Measurements from ENCODE around the gene MARCHF6. TPM values are rescaled to one million over a fixed set of nuclear protein-coding genes. Genes with fewer than 3 reads are reported as not detected.
"Not testable (repeated sequence)": the region's sequence is repeated elsewhere in the genome, so short reads cannot be mapped to it uniquely, and the experiment has no call there.

The MARCHF6 gene
- total RNA-seq, 3 donors from 2014 or later, result 94.5 to 110 (median 96.7) TPM

DNA sequence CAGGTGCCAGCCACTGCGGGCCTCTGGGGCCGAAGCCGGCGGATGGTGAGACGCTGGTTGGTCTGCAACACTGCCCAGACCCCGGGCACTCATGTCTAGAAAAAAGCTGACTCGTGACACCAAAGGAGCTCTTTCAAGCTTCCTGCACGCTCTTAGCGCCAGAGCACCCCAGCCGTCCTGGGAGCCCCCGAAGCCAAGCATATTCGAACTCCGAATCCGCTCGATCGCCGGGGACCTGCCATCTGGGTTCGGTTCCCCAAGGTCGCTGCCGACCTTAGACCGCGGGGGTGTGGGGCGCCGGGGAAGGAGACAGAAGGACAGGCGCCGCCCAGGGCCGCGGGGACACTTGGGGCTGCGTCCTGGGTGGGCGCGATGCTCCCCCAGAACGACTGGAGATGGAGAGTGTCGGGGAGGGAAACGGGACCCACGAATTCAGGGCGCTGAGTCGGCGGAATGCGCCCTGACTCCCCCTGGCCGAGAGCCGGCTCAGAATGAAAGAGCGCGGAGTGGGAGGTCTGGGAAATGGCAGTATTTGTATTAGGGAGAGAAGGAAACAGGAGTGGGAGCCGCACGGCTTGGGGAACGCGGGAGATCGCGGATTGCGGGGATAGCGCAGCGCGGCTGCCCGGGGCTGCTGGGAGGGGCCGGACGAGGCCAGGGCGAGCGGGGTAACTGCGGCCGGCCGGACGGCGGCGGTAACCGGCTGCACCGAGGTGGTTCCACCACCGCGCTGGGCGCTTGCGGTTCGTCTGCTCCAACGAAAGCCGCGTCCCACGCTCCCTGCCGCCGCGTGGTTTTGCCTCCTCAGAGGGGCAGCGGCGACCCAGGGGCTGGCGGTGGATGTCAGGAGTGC lies 20.1 kb upstream of the MARCHF6 start:
- ATAC-seq (peak; percentile 46 to 65), DNase-seq (no peak)
- peaks cover 42% of the 10 kb centered on the region for H3K27me3 Mint-ChIP-seq (ENCODE audit: low read depth)
- peaks cover 3% of the 10 kb centered on the region for H3K4me1 Mint-ChIP-seq (ENCODE audit: low read depth)
- no peaks in the 10 kb centered on the region for H3K36me3 Mint-ChIP-seq (ENCODE audit: insufficient read depth)
- H3K9me3 Mint-ChIP-seq, result no peaks in the 10 kb centered on the region
- peak overlapping the region; percentile 80 for H3K4me3 Mint-ChIP-seq

DNA sequence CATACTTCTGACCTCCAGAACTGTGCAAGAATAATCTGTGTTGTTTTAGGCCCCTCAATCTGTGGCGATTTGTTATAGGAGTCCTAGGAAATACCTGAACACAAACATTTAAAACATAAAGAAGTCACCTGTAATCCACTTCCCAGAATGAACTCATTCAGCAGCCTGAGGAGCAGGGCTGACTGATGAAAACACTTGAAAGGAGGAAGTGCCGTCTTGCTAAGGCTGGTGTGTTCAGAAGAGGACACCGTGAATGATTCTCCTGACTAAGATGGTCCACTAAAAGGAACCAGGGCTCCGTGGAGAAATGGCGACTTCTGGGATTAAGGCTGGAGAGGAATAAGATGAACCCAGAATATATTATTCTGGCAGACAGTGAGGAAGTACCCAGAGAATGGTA lies 18.7 kb upstream of the MARCHF6 start:
- H3K4me3 Mint-ChIP-seq, result no peak overlapping the region
- H3K4me1 Mint-ChIP-seq (ENCODE audit: low read depth), result peaks cover 3% of the 10 kb centered on the region
- peaks cover 42% of the 10 kb centered on the region for H3K27me3 Mint-ChIP-seq (ENCODE audit: low read depth)
- no peak for ATAC-seq
- H3K36me3 Mint-ChIP-seq (ENCODE audit: insufficient read depth), result no peaks in the 10 kb centered on the region
- no peaks in the 10 kb centered on the region for H3K9me3 Mint-ChIP-seq
- DNase-seq, result no peak

- peaks cover 3% of the 10 kb centered on the region for H3K4me1 Mint-ChIP-seq (ENCODE audit: low read depth)
- no peak overlapping the region for H3K4me3 Mint-ChIP-seq
- DNase-seq (no peak), ATAC-seq (no peak)
- H3K9me3 Mint-ChIP-seq, result no peaks in the 10 kb centered on the region
- no peaks in the 10 kb centered on the region for H3K36me3 Mint-ChIP-seq (ENCODE audit: insufficient read depth)
- H3K27me3 Mint-ChIP-seq (ENCODE audit: low read depth), result peaks cover 41% of the 10 kb centered on the region
Observed at GRCh38 chr5:10335711-10336470, 17.6 kb upstream of the MARCHF6 start.

GRCh38 chr5:10337107-10337506 lies 16.4 kb upstream of the MARCHF6 start:
- Mint-ChIP-seq H3K36me3 (ENCODE audit: insufficient read depth) (no peaks in the 10 kb centered on the region), H3K27me3 (ENCODE audit: low read depth) (peaks cover 29% of the 10 kb centered on the region), H3K4me1 (ENCODE audit: low read depth) (peaks cover 3% of the 10 kb centered on the region), H3K9me3 (no peaks in the 10 kb centered on the region), H3K4me3 (no peak overlapping the region)
- ATAC-seq (no peak), DNase-seq (no peak)

GRCh38 chr5:10337986-10338385 lies 15.5 kb upstream of the MARCHF6 start:
- Mint-ChIP-seq H3K36me3 (ENCODE audit: insufficient read depth) (no peaks in the 10 kb centered on the region), H3K9me3 (no peaks in the 10 kb centered on the region), H3K27me3 (ENCODE audit: low read depth) (peaks cover 23% of the 10 kb centered on the region), H3K4me3 (no peak overlapping the region), H3K4me1 (ENCODE audit: low read depth) (peaks cover 3% of the 10 kb centered on the region)
- ATAC-seq (no peak), DNase-seq (no peak)

- DNase-seq, result no peak
- no peaks in the 10 kb centered on the region for H3K4me1 Mint-ChIP-seq (ENCODE audit: low read depth)
- H3K9me3 Mint-ChIP-seq, result no peaks in the 10 kb centered on the region
- no peaks in the 10 kb centered on the region for H3K36me3 Mint-ChIP-seq (ENCODE audit: insufficient read depth)
- peaks cover 16% of the 10 kb centered on the region for H3K27me3 Mint-ChIP-seq (ENCODE audit: low read depth)
- H3K4me3 Mint-ChIP-seq, result no peak overlapping the region
- ATAC-seq, result no peak
Observed at GRCh38 chr5:10338686-10339057, 14.8 kb upstream of the MARCHF6 start.

GRCh38 chr5:10339058-10339811 lies 14.3 kb upstream of the MARCHF6 start:
- no peaks in the 10 kb centered on the region for H3K4me1 Mint-ChIP-seq (ENCODE audit: low read depth)
- ATAC-seq, result no peak
- H3K27me3 Mint-ChIP-seq (ENCODE audit: low read depth), result peaks cover 15% of the 10 kb centered on the region
- H3K4me3 Mint-ChIP-seq, result no peak overlapping the region
- H3K36me3 Mint-ChIP-seq (ENCODE audit: insufficient read depth), result no peaks in the 10 kb centered on the region
- no peaks in the 10 kb centered on the region for H3K9me3 Mint-ChIP-seq
- DNase-seq, result no peak

DNA sequence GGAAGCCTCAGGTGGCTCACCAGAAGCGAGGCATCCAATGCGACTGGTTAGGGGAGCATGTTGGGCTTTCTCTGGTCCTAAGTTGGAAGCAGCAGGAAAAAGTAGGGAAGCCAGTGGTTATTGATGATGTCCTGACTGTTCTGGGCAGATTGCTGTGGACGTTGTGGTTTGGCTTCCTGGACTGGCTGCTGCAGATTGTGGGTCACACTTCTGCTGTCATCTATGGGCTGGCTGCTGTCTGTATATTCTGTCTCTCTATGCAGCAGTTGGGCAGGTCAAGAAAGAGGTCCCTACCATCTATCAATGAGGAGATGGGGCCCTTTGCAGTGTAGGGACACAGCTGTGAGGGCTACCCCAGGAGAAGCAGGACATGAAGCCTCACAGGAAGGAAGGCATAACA lies 13.5 kb upstream of the MARCHF6 start:
- DNase-seq, result no peak
- no peaks in the 10 kb centered on the region for H3K4me1 Mint-ChIP-seq (ENCODE audit: low read depth)
- no peaks in the 10 kb centered on the region for H3K36me3 Mint-ChIP-seq (ENCODE audit: insufficient read depth)
- H3K9me3 Mint-ChIP-seq, result no peaks in the 10 kb centered on the region
- H3K27me3 Mint-ChIP-seq (ENCODE audit: low read depth), result peaks cover 7% of the 10 kb centered on the region
- H3K4me3 Mint-ChIP-seq, result no peak overlapping the region
- no peak for ATAC-seq

- no peaks in the 10 kb centered on the region for H3K4me1 Mint-ChIP-seq (ENCODE audit: low read depth)
- ATAC-seq (no peak), DNase-seq (no peak)
- H3K27me3 Mint-ChIP-seq (ENCODE audit: low read depth), result no peaks in the 10 kb centered on the region
- H3K9me3 Mint-ChIP-seq, result no peaks in the 10 kb centered on the region
- no peaks in the 10 kb centered on the region for H3K36me3 Mint-ChIP-seq (ENCODE audit: insufficient read depth)
- H3K4me3 Mint-ChIP-seq, result no peak overlapping the region
Observed at GRCh38 chr5:10343486-10343885, 10.0 kb upstream of the MARCHF6 start.

- not testable (repeated sequence) for H3K4me3 Mint-ChIP-seq; DNase-seq; H3K27me3 Mint-ChIP-seq (ENCODE audit: low read depth); H3K9me3 Mint-ChIP-seq; H3K36me3 Mint-ChIP-seq (ENCODE audit: insufficient read depth); ATAC-seq; H3K4me1 Mint-ChIP-seq (ENCODE audit: low read depth)
Observed at GRCh38 chr5:10344461-10345106, 8.9 kb upstream of the MARCHF6 start.

- Mint-ChIP-seq H3K27me3 (ENCODE audit: low read depth) (no peaks in the 10 kb centered on the region), H3K4me1 (ENCODE audit: low read depth) (peaks cover 18% of the 10 kb centered on the region), H3K36me3 (ENCODE audit: insufficient read depth) (no peaks in the 10 kb centered on the region), H3K9me3 (no peaks in the 10 kb centered on the region), H3K4me3 (no peak overlapping the region)
- ATAC-seq, result no peak
- DNase-seq, result no peak
Observed at GRCh38 chr5:10348258-10348657, 5.2 kb upstream of the MARCHF6 start.

GRCh38 chr5:10351199-10351905 lies 2.1 kb upstream of the MARCHF6 start:
- DNase-seq, result no peak
- peaks cover 31% of the 10 kb centered on the region for H3K4me1 Mint-ChIP-seq (ENCODE audit: low read depth)
- peak overlapping the region; percentile 7 for H3K4me3 Mint-ChIP-seq
- no peaks in the 10 kb centered on the region for H3K9me3 Mint-ChIP-seq
- ATAC-seq, result no peak
- H3K27me3 Mint-ChIP-seq (ENCODE audit: low read depth), result no peaks in the 10 kb centered on the region
- H3K36me3 Mint-ChIP-seq (ENCODE audit: insufficient read depth), result no peaks in the 10 kb centered on the region

DNA sequence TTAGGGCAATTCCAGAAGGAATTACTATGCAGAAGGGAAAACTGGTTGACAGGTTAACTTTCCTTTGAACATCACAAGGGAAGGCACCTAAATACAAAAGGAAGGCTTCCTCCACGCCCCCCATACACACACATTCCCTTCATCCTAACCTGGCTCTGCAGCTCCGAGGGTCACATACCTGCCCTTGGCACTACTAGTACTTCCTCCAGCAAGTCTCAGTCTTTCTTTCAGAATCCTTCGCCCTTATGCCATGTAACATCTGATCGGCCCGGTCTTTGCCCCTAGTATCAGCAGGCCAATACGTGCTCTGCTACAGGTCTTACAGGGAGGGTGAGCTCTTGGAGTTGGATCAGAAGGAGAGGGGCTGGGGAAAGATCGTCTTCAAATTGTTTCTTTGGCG lies 1.6 kb upstream of the MARCHF6 start:
- no peak for DNase-seq
- peak overlapping the region; percentile 91 for H3K4me3 Mint-ChIP-seq
- no peaks in the 10 kb centered on the region for H3K36me3 Mint-ChIP-seq (ENCODE audit: insufficient read depth)
- H3K4me1 Mint-ChIP-seq (ENCODE audit: low read depth), result peaks cover 36% of the 10 kb centered on the region
- ATAC-seq, result no peak
- H3K9me3 Mint-ChIP-seq, result no peaks in the 10 kb centered on the region
- no peaks in the 10 kb centered on the region for H3K27me3 Mint-ChIP-seq (ENCODE audit: low read depth)
